Stimulated activated CD4-positive, alpha-beta T cell treated with anti-CD3 and anti-CD28 coated beads, Interleukin-12 subunit alpha, Interleukin-12 subunit beta, amount 100 ng/mL, for 24 hours (primary cell): ENCODE measurements around the gene INPP5E.

Source experiments
- DNase-seq, 2 experiments: peaks; one replicate each; pipeline ENCODE4 v3.0.0-alpha.2; 2020; ENCODE audit warnings: low read depth in 2 of 2

The INPP5E gene

GRCh38 chr9:136474021-136474640 lies 34.5 kb upstream of the INPP5E start:
- no peak for DNase-seq

- DNase-seq: no peak
Observed at GRCh38 chr9:136473354-136473721, 33.7 kb upstream of the INPP5E start.

GRCh38 chr9:136472640-136473353 lies 33.2 kb upstream of the INPP5E start:
- no peak for DNase-seq

- DNase-seq: no peak
Observed at GRCh38 chr9:136471802-136472487, 32.3 kb upstream of the INPP5E start.

GRCh38 chr9:136470792-136471469 lies 31.3 kb upstream of the INPP5E start:
- DNase-seq: no peak

- no peak for DNase-seq
Observed at GRCh38 chr9:136470356-136470755, 30.7 kb upstream of the INPP5E start.

- no peak for DNase-seq
Observed at GRCh38 chr9:136467766-136468165, 28.1 kb upstream of the INPP5E start.

GRCh38 chr9:136466155-136466541 lies 26.5 kb upstream of the INPP5E start:
- DNase-seq: no peak

- no peak for DNase-seq
Observed at GRCh38 chr9:136465500-136466154, 26.0 kb upstream of the INPP5E start.

- no peak for DNase-seq
Observed at GRCh38 chr9:136464241-136464640, 24.6 kb upstream of the INPP5E start.

- DNase-seq: no peak
Observed at GRCh38 chr9:136463578-136463977, 23.9 kb upstream of the INPP5E start.

- no peak for DNase-seq
Observed at GRCh38 chr9:136462664-136463063, 23.0 kb upstream of the INPP5E start.

GRCh38 chr9:136460772-136461325 lies 21.2 kb upstream of the INPP5E start:
- no peak for DNase-seq

- DNase-seq: no peak
Observed at GRCh38 chr9:136459425-136459824, 19.8 kb upstream of the INPP5E start.

- DNase-seq: no peak
Observed at GRCh38 chr9:136457326-136457725, 17.7 kb upstream of the INPP5E start.

GRCh38 chr9:136456258-136456657 lies 16.6 kb upstream of the INPP5E start:
- no peak for DNase-seq

- no peak for DNase-seq
Observed at GRCh38 chr9:136455043-136456002, 15.7 kb upstream of the INPP5E start.

- no peak for DNase-seq
Observed at GRCh38 chr9:136454026-136454796, 14.6 kb upstream of the INPP5E start.

- no peak for DNase-seq
Observed at GRCh38 chr9:136453326-136453725, 13.7 kb upstream of the INPP5E start.
